Bronchial epithelial cell (primary cell): ENCODE data around the gene IGFLR1. TPM values are rescaled to one million over a fixed set of nuclear protein-coding genes. Genes with fewer than 3 reads are reported as not detected.

Experiments
- DNase-seq: peaks from one replicate; pipeline ENCODE4 v3.0.0-alpha.2; 2010; ENCODE audit warnings: low read depth
- FAIRE-seq: peaks from 2 replicates; lab custom pipeline; 2011; peaks lifted over from hg19 to GRCh38; lab: Jason Lieb, UNC
- H3K27me3 ChIP-seq: 2 replicates; pipeline ENCODE4 v1.5.1; 2011; ENCODE audit warnings: low read length; ENCODE audit not compliant: control insufficient read depth, insufficient read depth
- H3K36me3 ChIP-seq: 2 replicates; pipeline ENCODE4 v1.5.1; 2011; ENCODE audit warnings: low read length; ENCODE audit not compliant: control insufficient read depth, insufficient read depth
- H3K4me3 ChIP-seq: 2 replicates; pipeline ENCODE4 v1.5.1; 2011; ENCODE audit warnings: mild to moderate bottlenecking, low read depth, low read length, control low read depth
- CTCF ChIP-seq: IDR thresholded peaks from 2 replicates; pipeline ENCODE4 v1.5.1; 2011; ENCODE audit warnings: mild to moderate bottlenecking, moderate library complexity, low read length, control low read depth, inconsistent platforms; ENCODE audit not compliant: insufficient read depth, severe bottlenecking
- total RNA-seq: library from RNA; depleted of rRNA; stranded (reverse); fragments of >200 nt; gene quantifications from 2 replicates; pipeline ENCODE4 v1.2.1, GENCODE V29; 2014

IGFLR1 gene
- total RNA-seq, 1 donor from 2014 or later = 0.26 TPM

- no peak for TF ChIP-seq CTCF
- H3K4me3 ChIP-seq = no peak overlapping the region
- DNase-seq (no peak), FAIRE-seq (no peak)
- no peaks in the 10 kb centered on the region for H3K27me3 ChIP-seq
- H3K36me3 ChIP-seq = peaks cover 3% of the 10 kb centered on the region
These were observed 1.6 kb upstream of the IGFLR1 start for GRCh38 chr19:35743640-35744429.

- Histone ChIP-seq H3K27me3 (no peaks in the 10 kb centered on the region), H3K4me3 (peak overlapping the region; percentile 62), H3K36me3 (peaks cover 18% of the 10 kb centered on the region)
- FAIRE-seq (no peak), DNase-seq (no peak)
- no peak for TF ChIP-seq CTCF
These were observed 1.1 kb downstream of the IGFLR1 start for GRCh38 chr19:35741203-35741515.

GRCh38 chr19:35740423-35741202, 1.6 kb downstream of the IGFLR1 start:
- peaks cover 18% of the 10 kb centered on the region for H3K36me3 ChIP-seq
- H3K4me3 ChIP-seq = peak overlapping the region; percentile 62
- TF ChIP-seq CTCF = no peak
- DNase-seq (peak; percentile 85), FAIRE-seq (no peak)
- H3K27me3 ChIP-seq = no peaks in the 10 kb centered on the region

- DNase-seq (no peak), FAIRE-seq (no peak)
- H3K4me3 ChIP-seq = peak overlapping the region; percentile 62
- TF ChIP-seq CTCF = no peak
- peaks cover 22% of the 10 kb centered on the region for H3K36me3 ChIP-seq
- no peaks in the 10 kb centered on the region for H3K27me3 ChIP-seq
These were observed 2.2 kb downstream of the IGFLR1 start for GRCh38 chr19:35740108-35740422.

DNA sequence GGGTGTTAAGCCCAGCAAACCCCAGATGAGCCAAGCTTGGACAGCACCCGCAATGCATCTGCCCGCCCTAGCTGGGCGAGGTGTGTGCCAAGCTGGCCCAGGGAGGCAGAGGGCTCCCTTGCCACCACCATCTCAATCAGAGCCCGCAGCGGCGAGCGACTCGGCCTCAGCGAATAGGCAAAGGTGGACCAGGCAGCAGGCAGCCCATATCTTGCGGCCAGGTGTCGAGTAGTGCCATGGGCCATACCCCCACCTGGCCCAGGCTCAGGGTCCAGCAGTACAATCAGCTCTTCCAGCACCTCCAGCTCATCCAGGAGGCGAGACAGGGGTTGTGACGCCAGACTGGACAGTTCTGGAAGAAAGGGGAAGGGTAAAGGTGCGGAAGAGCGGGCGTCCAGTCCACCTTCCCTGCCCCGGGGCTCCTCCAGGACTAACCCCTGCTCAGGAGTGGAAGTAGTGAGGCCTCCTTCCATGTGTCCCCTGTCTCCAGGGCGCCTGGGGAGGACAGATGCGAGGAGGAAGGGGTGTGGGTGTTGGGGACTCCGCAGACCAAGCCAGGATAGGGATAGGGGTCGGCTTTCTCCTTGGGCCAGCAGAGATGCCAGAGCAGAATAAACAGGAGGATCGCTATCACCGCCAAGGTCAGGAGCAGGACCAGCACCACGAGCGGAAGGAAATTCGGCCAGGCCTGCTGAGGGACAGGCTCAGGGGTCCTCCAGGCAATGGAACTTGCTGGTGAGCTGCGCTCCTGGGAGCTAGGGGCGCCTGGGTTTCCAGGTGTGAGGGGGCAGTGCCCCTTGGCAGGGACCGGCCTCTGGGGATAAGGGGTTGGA, 2.8 kb downstream of the IGFLR1 start:
- DNase-seq = no peak
- TF ChIP-seq CTCF = no peak
- H3K36me3 ChIP-seq = peaks cover 23% of the 10 kb centered on the region
- no peak overlapping the region for H3K4me3 ChIP-seq
- H3K27me3 ChIP-seq = no peaks in the 10 kb centered on the region
- FAIRE-seq = no peak
